HepG2 (cell line): ENCODE results near the gene NEIL1. TPM values are rescaled to one million over a fixed set of nuclear protein-coding genes. Genes with fewer than 3 reads are reported as not detected.

ENCODE experiments used
- ARID2 ChIP-seq: sonication (generic); formaldehyde crosslinking; IDR thresholded peaks from 2 replicates; pipeline ENCODE4 v1.8.1; 2022; ENCODE audit warnings: mild to moderate bottlenecking, missing genetic modification reagents, borderline replicate concordance
- ELF3 ChIP-seq: IDR thresholded peaks from 2 replicates; pipeline ENCODE4 v1.6.1; 2016; ENCODE audit warnings: missing genetic modification reagents, missing compliant biosample characterization
- FOXA3 ChIP-seq: IDR thresholded peaks from 2 replicates; pipeline ENCODE4 v1.6.1; 2016; ENCODE audit warnings: missing genetic modification reagents, missing compliant biosample characterization
- FOXO1 ChIP-seq: sonication (generic); formaldehyde crosslinking; IDR thresholded peaks from 2 replicates; pipeline ENCODE4 v1.4.0; 2020; ENCODE audit warnings: missing genetic modification reagents
- GABPA ChIP-seq, 2 experiments: IDR thresholded peaks; 2 replicates each; pipeline ENCODE4 v1.6.1; 2011 to 2016; ENCODE audit warnings: low read depth in 2 of 2, low read length in 1 of 2, missing biosample characterization in 1 of 2, missing genetic modification characterization in 1 of 2
- HCFC1 ChIP-seq: fragments of 150-350 bp; IDR thresholded peaks from 2 replicates; pipeline ENCODE4 v1.6.1; 2014; ENCODE audit warnings: low read depth, low read length
- HES4 ChIP-seq: sonication (generic); formaldehyde crosslinking; IDR thresholded peaks from 2 replicates; pipeline ENCODE4 v1.9.0; 2021; ENCODE audit warnings: mild to moderate bottlenecking, missing genetic modification reagents, borderline replicate concordance
- HMGA1 ChIP-seq: sonication (generic); formaldehyde crosslinking; conservative IDR thresholded peaks from 2 replicates; pipeline ENCODE4 v1.4.0; 2020; ENCODE audit warnings: missing genetic modification reagents
- HNRNPK ChIP-seq: fragments of 200-400 bp; formaldehyde crosslinking; IDR thresholded peaks from 2 replicates; pipeline ENCODE4 v1.6.1; 2018; ENCODE audit warnings: low read length, low read depth, moderate library complexity, mild to moderate bottlenecking; ENCODE audit not compliant: poor library complexity, severe bottlenecking
- NKX3-1 ChIP-seq: sonication (generic); formaldehyde crosslinking; IDR thresholded peaks from 2 replicates; pipeline ENCODE4 v1.5.0; 2020; ENCODE audit warnings: missing genetic modification reagents
- PLRG1 ChIP-seq: fragments of 450-650 bp; conservative IDR thresholded peaks from 2 replicates; pipeline ENCODE4 v1.6.1; 2016
- THRA ChIP-seq: sonication (generic); formaldehyde crosslinking; IDR thresholded peaks from 2 replicates; pipeline ENCODE4 v1.4.0; 2020; ENCODE audit warnings: missing genetic modification reagents, borderline replicate concordance
- U2AF2 ChIP-seq: fragments of 200-400 bp; formaldehyde crosslinking; IDR thresholded peaks from 2 replicates; pipeline ENCODE4 v1.6.1; 2017; ENCODE audit warnings: low read depth, mild to moderate bottlenecking, low read length
- ZBTB21 ChIP-seq: sonication (generic); formaldehyde crosslinking; IDR thresholded peaks from 2 replicates; pipeline ENCODE4 v1.4.0; 2020; ENCODE audit warnings: missing genetic modification reagents
- ZBTB49 ChIP-seq: sonication (generic); formaldehyde crosslinking; IDR thresholded peaks from 2 replicates; pipeline ENCODE4 v1.4.0; 2020; ENCODE audit warnings: missing genetic modification reagents, borderline replicate concordance
- ZNF136 ChIP-seq: sonication (generic); formaldehyde crosslinking; IDR thresholded peaks from 2 replicates; pipeline ENCODE4 v1.8.1; 2022; ENCODE audit warnings: low read depth, mild to moderate bottlenecking, moderate library complexity, missing genetic modification reagents
- ZNF430 ChIP-seq: sonication (generic); formaldehyde crosslinking; IDR thresholded peaks from 2 replicates; pipeline ENCODE4 v1.9.0; 2021; ENCODE audit warnings: mild to moderate bottlenecking, missing genetic modification reagents
- ZNF432 ChIP-seq: sonication (generic); formaldehyde crosslinking; IDR thresholded peaks from 2 replicates; pipeline ENCODE4 v1.5.0; 2020; ENCODE audit warnings: missing genetic modification reagents, mild to moderate bottlenecking, borderline replicate concordance
- ZNF441 ChIP-seq: sonication (generic); formaldehyde crosslinking; IDR thresholded peaks from 2 replicates; pipeline ENCODE4 v1.7.0; 2021; ENCODE audit warnings: missing genetic modification reagents, borderline replicate concordance
- ZNF766 ChIP-seq: sonication (generic); formaldehyde crosslinking; IDR thresholded peaks from 2 replicates; pipeline ENCODE4 v1.5.0; 2020; ENCODE audit warnings: missing genetic modification reagents, borderline replicate concordance
- ZNF770 ChIP-seq: sonication (generic); formaldehyde crosslinking; IDR thresholded peaks from 2 replicates; pipeline ENCODE4 v1.5.0; 2020; ENCODE audit warnings: mild to moderate bottlenecking, missing genetic modification reagents
- ZNF773 ChIP-seq: sonication (generic); formaldehyde crosslinking; IDR thresholded peaks from 2 replicates; pipeline ENCODE4 v1.4.0; 2020; ENCODE audit warnings: missing genetic modification reagents, borderline replicate concordance
- polyA plus RNA-seq, 8 experiments: library from polyadenylated mRNA; depleted of rRNA in 3 of 8; stranded (reverse) in 7 of 8; unstranded in 1 of 8; fragments of >200 nt; fragmentation: Illumina TruSeq in 4 of 8; extraction: Trizol in 4 of 8; gene quantifications; 2 replicates each; pipeline versions ENCODE4 v1.2.1 to v1.2.3, GENCODE V29; 2011 to 2016; ENCODE audit warnings: low read depth in 4 of 8, missing spikeins in 1 of 8, mixed read lengths in 1 of 8; ENCODE audit not compliant: insufficient read depth in 1 of 8
- total RNA-seq, 5 experiments: library from RNA; depleted of rRNA; stranded (reverse); fragments of >200 nt; fragmentation: Illumina TruSeq; extraction: Trizol; gene quantifications; 2 replicates each; pipeline ENCODE4 v1.2.3, GENCODE V29; 2016; ENCODE audit warnings: low read depth in 1 of 5
- TF ChIP-seq, protein P1 (sequence below): sonication (generic); formaldehyde crosslinking; IDR thresholded peaks from 2 replicates; pipeline ENCODE4 v1.4.0; 2020; ENCODE audit warnings: missing genetic modification reagents

Gene NEIL1
- total and polyA plus RNA-seq, 2 of the 13 experiments (the other 11 are each of a cell fraction or from before 2014, with no cell fraction given) = 10.4 to 15.5 TPM

DNA sequence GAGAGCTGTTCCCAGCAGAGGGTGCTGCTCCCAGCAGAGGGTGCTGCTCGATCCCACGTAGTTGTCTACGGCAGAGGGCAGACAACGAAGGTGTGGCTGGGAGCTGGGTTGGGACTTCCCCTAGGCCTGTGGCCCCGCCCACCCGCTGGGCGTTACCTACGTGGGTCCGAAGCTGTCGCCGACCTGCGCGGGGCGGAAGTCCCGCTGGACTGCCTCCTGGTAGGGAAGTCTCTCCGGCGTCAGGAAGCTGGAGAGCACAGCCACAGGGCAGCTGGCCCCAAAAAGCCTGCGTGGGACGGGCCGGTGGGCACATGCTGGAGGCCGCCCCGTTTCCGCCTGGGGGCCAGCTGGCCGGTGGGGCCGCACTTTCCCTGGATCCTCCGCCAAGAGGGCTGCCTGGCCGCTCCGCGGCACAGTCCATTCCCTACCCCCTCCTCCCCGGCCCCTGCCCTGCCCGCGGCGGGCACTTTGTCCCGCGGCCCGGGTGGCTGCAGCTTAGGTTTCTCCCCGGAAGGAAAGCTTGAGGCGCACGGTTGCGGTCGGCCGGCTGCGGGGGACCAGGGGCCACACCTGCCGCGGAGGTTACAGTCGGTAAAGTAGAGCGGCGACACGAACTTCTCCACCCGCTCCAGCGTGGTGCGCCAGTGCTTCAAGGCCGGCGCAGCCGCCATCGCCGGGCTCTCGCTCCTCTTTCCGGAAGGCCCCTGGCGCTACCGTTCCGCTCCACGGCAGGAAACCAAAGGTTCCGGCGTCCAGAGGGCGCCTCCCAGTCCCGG is 21.3 kb downstream of the NEIL1 start, which contains the start of gene MAN2C1 (continued):
- TF ChIP-seq GABPA (IDR thresholded peaks at IDR 0.05; ENCODE audit: low read depth, low read length) = peak; percentile 93
- peak; percentile 96 for TF ChIP-seq GABPA (CRISPR knock-in tag; IDR thresholded peaks at IDR 0.05; ENCODE audit: low read depth)
- peak; percentile 70 for TF ChIP-seq HCFC1
- peak; percentile 46 for TF ChIP-seq FOXA3 (CRISPR knock-in tag)
- TF ChIP-seq NKX3-1 = peak; percentile 69; the same call in 1 of the 2 replicates
- TF ChIP-seq, protein P1, sequence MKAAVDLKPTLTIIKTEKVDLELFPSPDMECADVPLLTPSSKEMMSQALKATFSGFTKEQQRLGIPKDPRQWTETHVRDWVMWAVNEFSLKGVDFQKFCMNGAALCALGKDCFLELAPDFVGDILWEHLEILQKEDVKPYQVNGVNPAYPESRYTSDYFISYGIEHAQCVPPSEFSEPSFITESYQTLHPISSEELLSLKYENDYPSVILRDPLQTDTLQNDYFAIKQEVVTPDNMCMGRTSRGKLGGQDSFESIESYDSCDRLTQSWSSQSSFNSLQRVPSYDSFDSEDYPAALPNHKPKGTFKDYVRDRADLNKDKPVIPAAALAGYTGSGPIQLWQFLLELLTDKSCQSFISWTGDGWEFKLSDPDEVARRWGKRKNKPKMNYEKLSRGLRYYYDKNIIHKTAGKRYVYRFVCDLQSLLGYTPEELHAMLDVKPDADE (CRISPR knock-in tag) = peak; percentile 76; the same call in 1 of the 2 replicates
- no peak for TF ChIP-seq U2AF2
- TF ChIP-seq ZNF770 (CRISPR knock-in tag) = peak; percentile 64; the same call in 1 of the 2 replicates
- TF ChIP-seq THRA (CRISPR knock-in tag) = peak; percentile 60; the same call in 1 of the 2 replicates
- TF ChIP-seq ZBTB49 (CRISPR knock-in tag) = no peak
- TF ChIP-seq ZNF136 (CRISPR knock-in tag) = peak; percentile 65; the same call in 1 of the 2 replicates
- TF ChIP-seq ZNF430 (CRISPR knock-in tag) = 0 out of 2 replicates have a peak, but pooled peaks have one; percentile 61
- no peak for TF ChIP-seq HMGA1 (CRISPR knock-in tag)
- no peak for TF ChIP-seq ZNF432 (CRISPR knock-in tag)
- TF ChIP-seq HES4 = no peak
- no peak; the same call in 1 of the 2 replicates for TF ChIP-seq ARID2 (CRISPR knock-in tag)
- peak; percentile 90 for TF ChIP-seq HNRNPK
- peak; percentile 87 for TF ChIP-seq ELF3 (CRISPR knock-in tag)
- TF ChIP-seq ZNF766 = no peak
- TF ChIP-seq FOXO1 (CRISPR knock-in tag) = peak; percentile 74
- no peak; the same call in 1 of the 2 replicates for TF ChIP-seq ZNF441 (CRISPR knock-in tag)
- no peak for TF ChIP-seq PLRG1
- TF ChIP-seq ZBTB21 (CRISPR knock-in tag) = 0 out of 2 replicates have a peak, but pooled peaks have one; percentile 22
- TF ChIP-seq ZNF773 (CRISPR knock-in tag) = no peak; the same call in 1 of the 2 replicates
